KBM-7 (cell line): ENCODE data around the gene CCNC.

Source experiments
- DNase-seq: peaks from one replicate; pipeline ENCODE4 v3.0.0-alpha.2; 2015
- in situ Hi-C: fragments of 300-500 bp; cut with MboI; formaldehyde crosslinking; loops from 2 replicates; pipeline ENCODE4 v1.14.3; 2020; ENCODE audit warnings: low sequenced_read_pairs, low pct_unique_long_range_greater_than_20kb, mixed read lengths

Gene CCNC

DNA sequence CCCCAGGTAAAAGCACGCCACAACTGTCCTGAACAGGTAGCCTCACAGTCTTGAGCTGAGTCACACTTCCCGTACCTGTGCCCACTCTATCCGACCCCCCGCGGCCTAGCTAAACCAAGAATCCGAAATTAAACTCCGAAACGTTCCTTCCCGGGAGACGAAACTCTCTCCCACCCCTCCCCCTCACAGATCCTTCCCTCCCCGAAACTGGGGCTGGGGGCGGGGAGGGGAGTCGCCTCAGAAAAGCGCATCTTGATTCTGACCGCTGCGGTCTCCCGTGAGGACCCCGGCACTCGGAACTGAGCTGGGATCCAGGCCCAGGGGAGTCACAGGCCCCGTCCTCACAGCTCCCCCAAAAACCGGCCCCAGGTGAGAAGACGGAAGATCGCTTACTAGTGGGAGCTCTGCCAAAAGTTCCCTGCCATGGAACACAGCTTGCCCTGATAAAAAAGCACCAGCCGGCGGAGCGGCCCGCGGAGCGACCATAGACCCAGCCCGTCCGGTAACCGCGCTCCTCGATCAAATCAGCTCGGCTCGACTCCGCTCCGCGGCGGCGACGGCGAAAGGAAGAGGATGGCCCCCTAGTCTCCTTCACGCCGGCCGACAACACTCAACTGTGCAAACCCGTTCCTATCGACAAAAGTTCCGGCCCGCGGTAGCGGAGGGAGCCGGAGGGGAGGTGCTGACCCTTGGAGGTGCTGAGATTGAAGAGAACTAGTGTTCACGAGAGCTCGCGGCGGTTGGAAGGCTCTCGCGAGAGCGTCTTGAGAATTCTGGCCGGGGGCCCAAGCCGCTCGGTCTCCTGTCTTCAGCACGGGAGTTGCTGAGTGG lies at the start of gene CCNC:
Gene CCNC (minus strand): TSS at position 558 of the 831 bp plus-strand sequence. CDS start 133 bp downstream, at position 425.
- peak; percentile 97 for DNase-seq
- in situ Hi-C loops, result no loop called here

DNA sequence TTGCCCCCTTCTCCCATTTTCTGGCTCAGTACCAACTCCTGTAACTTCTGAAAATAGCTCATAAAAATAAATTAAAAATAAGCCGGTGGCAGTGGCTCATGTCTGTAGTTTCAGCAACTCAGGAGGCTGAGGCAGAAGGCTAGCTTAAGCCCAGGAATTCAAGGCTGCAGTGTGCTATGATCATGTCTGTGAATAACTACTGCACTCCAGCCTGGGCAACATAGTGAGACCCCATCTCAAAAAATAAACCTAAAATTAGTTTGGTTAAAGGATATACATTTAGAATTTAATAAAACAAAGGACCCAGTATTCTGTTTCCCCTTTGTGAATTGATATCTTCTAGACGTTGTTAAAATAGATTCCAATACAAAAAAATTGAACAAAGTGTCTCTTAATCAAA lies 48.7 kb upstream of the CCNC start:
- no peak for DNase-seq
- in situ Hi-C loops, result no loop called here

DNA sequence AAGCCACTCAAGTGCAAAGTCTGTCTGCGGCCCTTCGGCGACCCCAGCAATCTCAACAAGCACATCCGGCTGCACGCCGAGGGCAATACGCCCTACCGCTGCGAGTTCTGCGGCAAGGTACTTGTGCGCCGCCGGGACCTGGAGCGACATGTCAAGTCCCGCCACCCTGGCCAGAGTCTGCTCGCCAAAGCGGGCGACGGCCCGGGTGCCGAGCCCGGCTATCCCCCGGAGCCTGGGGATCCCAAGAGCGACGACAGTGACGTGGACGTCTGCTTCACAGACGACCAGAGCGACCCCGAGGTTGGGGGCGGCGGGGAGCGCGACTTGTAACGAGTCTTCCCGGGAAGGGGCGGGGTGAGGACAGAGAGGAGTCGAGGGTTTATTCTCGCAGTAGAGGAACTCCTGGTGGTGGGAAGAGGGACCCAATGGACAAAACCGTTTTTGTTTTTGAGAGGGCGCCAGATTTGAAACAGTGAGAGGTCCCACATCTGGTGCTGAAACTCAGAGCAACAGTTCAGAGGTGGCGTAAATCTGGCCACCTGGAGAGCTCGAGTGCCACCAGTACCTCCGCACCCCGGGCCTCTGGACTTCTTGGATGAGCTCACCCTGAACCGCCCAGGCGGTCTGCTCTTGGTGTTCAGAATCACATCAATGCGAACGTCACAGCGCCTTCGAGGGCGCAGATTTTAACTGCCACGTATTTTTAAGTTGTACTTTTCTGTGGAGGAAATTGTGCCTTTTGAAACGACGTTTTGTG lies 46.1 kb upstream of the CCNC start:
- DNase-seq, result no peak
- in situ Hi-C loops, result no loop called here

DNA sequence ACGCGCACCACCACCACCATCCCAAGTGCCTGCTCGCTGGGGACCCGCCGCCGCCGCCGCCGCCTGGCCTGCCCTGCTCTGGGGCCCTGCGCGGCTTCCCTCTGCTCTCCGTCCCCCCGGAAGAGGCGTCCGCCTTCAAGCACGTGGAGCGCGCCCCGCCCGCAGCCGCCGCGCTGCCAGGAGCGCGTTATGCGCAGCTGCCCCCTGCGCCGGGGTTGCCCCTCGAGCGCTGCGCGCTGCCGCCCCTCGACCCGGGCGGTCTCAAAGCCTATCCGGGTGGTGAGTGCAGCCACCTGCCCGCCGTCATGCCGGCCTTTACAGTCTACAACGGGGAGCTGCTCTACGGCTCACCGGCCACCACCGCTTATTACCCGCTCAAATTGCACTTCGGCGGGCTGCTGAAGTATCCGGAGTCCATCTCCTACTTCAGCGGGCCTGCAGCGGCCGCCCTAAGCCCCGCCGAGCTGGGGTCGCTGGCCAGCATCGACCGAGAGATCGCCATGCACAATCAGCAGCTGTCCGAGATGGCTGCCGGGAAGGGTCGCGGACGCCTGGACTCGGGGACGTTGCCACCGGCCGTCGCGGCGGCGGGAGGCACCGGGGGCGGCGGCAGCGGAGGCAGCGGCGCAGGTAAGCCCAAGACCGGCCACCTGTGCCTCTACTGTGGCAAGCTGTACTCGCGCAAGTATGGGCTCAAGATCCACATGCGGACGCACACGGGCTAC lies 45.4 kb upstream of the CCNC start:
- in situ Hi-C loops, result no loop called here
- DNase-seq, result no peak

- in situ Hi-C loops, result no loop called here
- no peak for DNase-seq
Measured at GRCh38 chr6:99613409-99613704, 44.9 kb upstream of the CCNC start.

DNA sequence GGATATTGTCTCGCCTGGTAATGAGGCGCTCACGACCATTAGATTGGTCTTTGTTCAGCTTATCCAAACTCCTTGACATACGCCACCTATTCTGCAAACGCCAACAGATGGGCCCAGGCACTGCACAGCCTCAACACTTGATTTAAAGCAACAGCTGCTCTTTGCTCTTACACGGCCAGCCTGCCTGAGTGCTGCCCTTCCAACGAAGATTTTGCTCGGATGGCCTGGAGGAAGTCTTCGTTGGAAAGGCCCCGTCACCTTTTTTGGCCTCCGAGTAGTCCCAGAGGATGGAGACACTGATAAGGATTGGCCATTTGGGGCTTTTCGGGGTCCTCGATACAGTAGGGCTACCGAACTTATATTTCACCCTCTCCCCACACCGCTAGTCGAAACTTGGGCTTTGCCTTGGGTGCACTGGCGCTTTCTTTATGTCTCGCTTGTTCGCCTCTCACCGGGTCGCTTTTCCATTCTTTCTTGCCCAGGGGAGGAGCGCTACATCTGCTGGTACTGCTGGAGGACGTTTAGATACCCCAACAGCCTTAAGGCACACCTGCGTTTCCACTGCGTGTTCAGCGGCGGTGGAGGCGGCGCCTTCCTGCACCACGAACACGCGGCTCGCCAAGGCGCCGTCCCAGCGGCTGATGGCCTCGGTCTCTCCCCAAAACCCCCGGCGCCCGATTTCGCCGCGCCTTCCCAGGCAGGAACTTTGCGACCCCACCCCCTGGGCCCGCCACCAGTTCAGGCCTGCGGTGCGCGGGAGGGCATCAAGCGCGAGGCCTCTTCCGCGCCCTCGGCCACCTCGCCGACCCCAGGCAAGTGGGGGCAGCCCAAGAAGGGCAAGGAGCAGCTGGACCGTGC lies 44.3 kb upstream of the CCNC start:
- no peak for DNase-seq
- in situ Hi-C loops, result no loop called here

- in situ Hi-C loops, result no loop called here
- DNase-seq, result peak; percentile 70
Measured at GRCh38 chr6:99611148-99611547, 42.7 kb upstream of the CCNC start.

DNA sequence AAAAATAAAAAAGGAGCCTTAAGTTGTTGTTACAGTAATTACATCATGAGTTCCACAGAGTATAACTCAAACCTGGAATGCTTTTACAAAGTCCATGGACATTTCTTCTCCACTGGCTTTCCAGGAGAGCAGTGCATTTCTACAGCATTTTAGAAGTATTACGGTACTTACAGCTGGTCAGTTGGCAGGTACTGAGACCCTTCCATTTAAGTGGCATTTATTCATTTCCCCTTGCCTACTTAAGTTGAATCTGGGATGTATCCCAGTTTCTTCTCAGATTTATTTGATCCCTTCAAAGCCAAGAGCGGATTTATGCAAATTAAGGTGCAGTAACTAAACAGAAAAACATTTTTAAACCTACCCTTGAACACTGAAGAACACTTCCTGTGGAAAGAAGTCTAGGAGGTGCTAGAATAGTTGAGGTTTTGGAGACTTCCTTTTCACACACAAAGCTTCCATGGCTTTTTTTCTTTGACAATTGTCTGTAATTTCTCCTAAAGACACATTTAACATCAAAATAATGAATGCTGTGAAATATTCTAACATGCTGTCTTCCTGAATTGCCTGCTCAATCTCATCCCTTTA lies 41.5 kb upstream of the CCNC start:
- in situ Hi-C loops, result no loop called here
- DNase-seq, result peak; percentile 47

GRCh38 chr6:99608886-99609482 lies 40.5 kb upstream of the CCNC start:
- DNase-seq, result no peak
- in situ Hi-C loops, result no loop called here

- no peak for DNase-seq
- in situ Hi-C loops, result no loop called here
Measured at GRCh38 chr6:99608059-99608885, 39.8 kb upstream of the CCNC start.

GRCh38 chr6:99607416-99608036 lies 39.1 kb upstream of the CCNC start:
- no peak for DNase-seq
- in situ Hi-C loops, result no loop called here

DNA sequence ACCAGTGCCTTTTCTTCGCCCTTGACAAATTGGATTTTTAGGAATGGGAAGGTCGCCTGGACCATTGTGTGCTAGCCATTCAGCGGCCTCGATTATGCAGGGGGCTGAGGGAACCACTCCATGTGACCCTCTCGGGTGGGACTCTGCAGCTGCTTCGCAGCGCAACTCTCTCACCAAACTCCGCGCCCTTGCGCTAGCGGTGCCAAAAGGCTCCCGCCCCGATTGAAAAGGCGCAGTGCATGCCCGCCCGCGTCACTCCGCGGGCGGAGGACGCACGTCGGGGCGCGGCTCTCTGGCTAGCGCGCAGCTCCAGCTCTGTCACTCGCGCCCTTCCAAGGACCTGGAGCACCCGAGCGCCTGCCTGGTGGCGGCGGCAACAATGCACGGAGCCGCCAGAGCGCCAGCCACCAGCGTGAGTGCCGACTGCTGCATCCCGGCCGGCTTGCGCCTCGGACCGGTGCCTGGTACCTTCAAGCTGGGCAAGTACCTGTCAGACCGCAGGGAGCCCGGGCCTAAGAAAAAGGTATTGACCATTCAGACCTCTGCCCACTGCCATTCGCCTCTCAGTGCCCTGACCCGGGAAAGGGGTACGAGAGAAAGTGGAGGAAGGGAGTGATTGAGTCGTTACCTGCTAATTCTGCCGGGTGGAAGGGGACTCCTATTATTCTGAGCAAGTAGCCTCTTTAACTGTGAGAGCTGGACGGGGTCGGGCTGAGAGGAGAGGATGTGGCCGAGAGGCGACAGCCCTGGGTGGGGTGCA lies 38.4 kb upstream of the CCNC start, which contains the start of gene PRDM13:
Gene PRDM13 (plus strand): TSS at position 178 of the 760 bp plus-strand sequence. CDS start 202 bp downstream, at position 380.
- in situ Hi-C loops, result no loop called here
- no peak for DNase-seq

GRCh38 chr6:99605911-99606655 lies 37.6 kb upstream of the CCNC start:
- in situ Hi-C loops, result no loop called here
- no peak for DNase-seq

DNA sequence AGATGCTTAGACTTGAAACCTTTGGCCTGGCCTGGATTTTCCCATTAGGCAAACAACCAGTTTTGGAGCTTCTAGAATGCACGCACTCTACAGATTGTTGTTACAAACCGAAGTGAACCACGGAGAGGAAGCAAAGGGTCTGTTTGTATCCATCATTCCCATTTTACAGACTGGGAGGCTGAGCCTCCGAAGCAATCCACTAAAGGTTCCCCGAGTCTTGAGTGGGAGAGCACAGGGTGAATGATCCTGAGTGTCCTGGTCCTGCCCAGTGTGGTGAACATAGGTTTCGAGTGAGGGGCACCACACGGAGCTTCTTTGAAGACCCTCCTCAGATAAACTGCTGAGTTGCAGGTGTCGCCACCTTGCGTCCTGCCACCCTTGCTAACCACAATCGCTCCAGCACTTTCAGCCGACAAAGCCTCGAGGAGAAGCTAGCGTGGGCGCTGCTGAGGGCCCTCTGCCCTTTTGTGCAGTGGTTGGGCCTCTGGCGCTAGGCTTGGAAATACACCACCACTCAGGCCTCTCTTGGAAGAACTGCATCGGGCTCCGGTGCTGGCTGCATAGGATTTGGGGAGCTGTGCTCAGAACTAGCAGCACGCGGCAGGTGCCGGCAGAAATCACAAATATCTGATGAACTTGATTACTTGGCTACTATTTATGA lies 36.7 kb upstream of the CCNC start:
- in situ Hi-C loops, result no loop called here
- no peak for DNase-seq
